ENCODE results near the gene SLC25A11. TPM values are rescaled to one million over a fixed set of nuclear protein-coding genes. Genes with fewer than 3 reads are reported as not detected.

The SLC25A11 gene
- total RNA-seq, 1 experiment from 2014 or later = 75.1 TPM

DNA sequence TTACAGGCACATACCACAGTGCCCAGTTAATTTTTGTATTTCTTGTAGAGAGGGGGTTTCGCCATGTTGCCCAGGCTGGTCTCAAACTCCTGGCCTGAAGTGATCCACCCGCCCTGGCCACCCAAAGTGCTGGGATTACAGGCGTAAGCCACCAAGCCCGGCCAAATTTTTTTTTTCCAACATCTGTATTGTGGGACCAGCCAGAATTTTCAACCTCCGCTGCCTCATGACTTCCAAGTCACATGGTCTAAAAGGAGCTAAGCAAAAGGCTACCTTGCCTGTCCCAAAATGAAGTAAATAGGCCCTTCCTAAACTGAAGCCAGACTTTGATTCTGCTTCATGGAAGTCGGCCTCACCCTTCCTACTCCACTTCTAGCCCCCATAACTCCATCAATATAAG lies 32.0 kb upstream of the SLC25A11 start (continued):
- TF ChIP-seq, protein P1, sequence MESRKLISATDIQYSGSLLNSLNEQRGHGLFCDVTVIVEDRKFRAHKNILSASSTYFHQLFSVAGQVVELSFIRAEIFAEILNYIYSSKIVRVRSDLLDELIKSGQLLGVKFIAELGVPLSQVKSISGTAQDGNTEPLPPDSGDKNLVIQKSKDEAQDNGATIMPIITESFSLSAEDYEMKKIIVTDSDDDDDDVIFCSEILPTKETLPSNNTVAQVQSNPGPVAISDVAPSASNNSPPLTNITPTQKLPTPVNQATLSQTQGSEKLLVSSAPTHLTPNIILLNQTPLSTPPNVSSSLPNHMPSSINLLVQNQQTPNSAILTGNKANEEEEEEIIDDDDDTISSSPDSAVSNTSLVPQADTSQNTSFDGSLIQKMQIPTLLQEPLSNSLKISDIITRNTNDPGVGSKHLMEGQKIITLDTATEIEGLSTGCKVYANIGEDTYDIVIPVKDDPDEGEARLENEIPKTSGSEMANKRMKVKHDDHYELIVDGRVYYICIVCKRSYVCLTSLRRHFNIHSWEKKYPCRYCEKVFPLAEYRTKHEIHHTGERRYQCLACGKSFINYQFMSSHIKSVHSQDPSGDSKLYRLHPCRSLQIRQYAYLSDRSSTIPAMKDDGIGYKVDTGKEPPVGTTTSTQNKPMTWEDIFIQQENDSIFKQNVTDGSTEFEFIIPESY (IDR thresholded peaks at IDR 0.05; ENCODE audit: extremely low read depth, insufficient replicate concordance, low read length) = no peak
- TF ChIP-seq TCF7L2 (IDR thresholded peaks at IDR 0.05; ENCODE audit: borderline replicate concordance, extremely low read depth, insufficient read depth, insufficient read length) (no peak), RAD21 (IDR thresholded peaks at IDR 0.05; ENCODE audit: low read depth) (no peak), JUND (IDR thresholded peaks at IDR 0.05) (no peak), POLR2AphosphoS5 (IDR thresholded peaks at IDR 0.05; ENCODE audit: low read depth, low read length) (no peak), YY1 (IDR thresholded peaks at IDR 0.05; ENCODE audit: extremely low read depth, insufficient replicate concordance, low read depth, low read length) (no peak), CBX3 (IDR thresholded peaks at IDR 0.05; ENCODE audit: low read depth) (no peak), FOSL1 (IDR thresholded peaks at IDR 0.05; ENCODE audit: low read depth) (no peak)

DNA sequence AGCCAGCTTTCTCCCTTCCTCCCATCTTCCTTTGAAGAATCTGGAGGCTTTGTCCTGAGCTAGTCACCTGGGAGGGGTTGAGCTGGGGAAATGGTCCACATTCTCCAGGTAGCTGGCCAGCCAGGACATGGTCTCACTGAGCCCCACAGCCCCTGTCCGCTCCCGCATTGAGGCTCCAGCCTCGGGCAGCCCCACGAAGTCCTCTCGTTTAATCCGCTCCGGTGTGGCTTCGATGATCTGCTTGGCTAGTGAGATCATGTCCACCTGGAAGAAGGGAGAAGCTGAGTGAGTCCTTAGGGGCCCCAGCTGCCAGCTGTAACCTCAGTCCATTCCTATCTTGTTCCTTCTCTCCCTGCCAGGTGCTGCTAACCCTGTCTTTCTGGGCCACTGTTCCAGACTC lies 30.4 kb upstream of the SLC25A11 start:
- H3K4me2 ChIP-seq (ENCODE audit: low read length) = no peak overlapping the region
- no TSS peak for BruUV-seq (replicated peaks)
- TF ChIP-seq JUND (IDR thresholded peaks at IDR 0.05) (no peak), CEBPB (IDR thresholded peaks at IDR 0.05; ENCODE audit: low read depth) (no peak), TCF7L2 (IDR thresholded peaks at IDR 0.05; ENCODE audit: borderline replicate concordance, extremely low read depth, insufficient read depth, insufficient read length) (no peak), SIN3A (IDR thresholded peaks at IDR 0.05; ENCODE audit: low read depth) (no peak), EZH2phosphoT487 (IDR thresholded peaks at IDR 0.05; ENCODE audit: borderline replicate concordance) (no peak), CBX3 (IDR thresholded peaks at IDR 0.05; ENCODE audit: low read depth) (no peak), RAD21 (IDR thresholded peaks at IDR 0.05; ENCODE audit: low read depth) (no peak), POLR2AphosphoS5 (IDR thresholded peaks at IDR 0.05; ENCODE audit: low read depth, low read length) (no peak), EGR1 (IDR thresholded peaks at IDR 0.05; ENCODE audit: low read depth) (no peak), YY1 (IDR thresholded peaks at IDR 0.05; ENCODE audit: extremely low read depth, insufficient replicate concordance, low read depth, low read length) (no peak), ELF1 (IDR thresholded peaks at IDR 0.05; ENCODE audit: borderline replicate concordance, low read depth) (no peak)
- TF ChIP-seq, protein P2, sequence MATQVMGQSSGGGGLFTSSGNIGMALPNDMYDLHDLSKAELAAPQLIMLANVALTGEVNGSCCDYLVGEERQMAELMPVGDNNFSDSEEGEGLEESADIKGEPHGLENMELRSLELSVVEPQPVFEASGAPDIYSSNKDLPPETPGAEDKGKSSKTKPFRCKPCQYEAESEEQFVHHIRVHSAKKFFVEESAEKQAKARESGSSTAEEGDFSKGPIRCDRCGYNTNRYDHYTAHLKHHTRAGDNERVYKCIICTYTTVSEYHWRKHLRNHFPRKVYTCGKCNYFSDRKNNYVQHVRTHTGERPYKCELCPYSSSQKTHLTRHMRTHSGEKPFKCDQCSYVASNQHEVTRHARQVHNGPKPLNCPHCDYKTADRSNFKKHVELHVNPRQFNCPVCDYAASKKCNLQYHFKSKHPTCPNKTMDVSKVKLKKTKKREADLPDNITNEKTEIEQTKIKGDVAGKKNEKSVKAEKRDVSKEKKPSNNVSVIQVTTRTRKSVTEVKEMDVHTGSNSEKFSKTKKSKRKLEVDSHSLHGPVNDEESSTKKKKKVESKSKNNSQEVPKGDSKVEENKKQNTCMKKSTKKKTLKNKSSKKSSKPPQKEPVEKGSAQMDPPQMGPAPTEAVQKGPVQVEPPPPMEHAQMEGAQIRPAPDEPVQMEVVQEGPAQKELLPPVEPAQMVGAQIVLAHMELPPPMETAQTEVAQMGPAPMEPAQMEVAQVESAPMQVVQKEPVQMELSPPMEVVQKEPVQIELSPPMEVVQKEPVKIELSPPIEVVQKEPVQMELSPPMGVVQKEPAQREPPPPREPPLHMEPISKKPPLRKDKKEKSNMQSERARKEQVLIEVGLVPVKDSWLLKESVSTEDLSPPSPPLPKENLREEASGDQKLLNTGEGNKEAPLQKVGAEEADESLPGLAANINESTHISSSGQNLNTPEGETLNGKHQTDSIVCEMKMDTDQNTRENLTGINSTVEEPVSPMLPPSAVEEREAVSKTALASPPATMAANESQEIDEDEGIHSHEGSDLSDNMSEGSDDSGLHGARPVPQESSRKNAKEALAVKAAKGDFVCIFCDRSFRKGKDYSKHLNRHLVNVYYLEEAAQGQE (IDR thresholded peaks at IDR 0.05; ENCODE audit: low read depth) = no peak
- TF ChIP-seq, protein P3, sequence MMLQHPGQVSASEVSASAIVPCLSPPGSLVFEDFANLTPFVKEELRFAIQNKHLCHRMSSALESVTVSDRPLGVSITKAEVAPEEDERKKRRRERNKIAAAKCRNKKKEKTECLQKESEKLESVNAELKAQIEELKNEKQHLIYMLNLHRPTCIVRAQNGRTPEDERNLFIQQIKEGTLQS (IDR thresholded peaks at IDR 0.05) = no peak
- TF ChIP-seq, protein P4, sequence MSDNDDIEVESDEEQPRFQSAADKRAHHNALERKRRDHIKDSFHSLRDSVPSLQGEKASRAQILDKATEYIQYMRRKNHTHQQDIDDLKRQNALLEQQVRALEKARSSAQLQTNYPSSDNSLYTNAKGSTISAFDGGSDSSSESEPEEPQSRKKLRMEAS (IDR thresholded peaks at IDR 0.05) = no peak
- TF ChIP-seq, protein P1 (IDR thresholded peaks at IDR 0.05; ENCODE audit: extremely low read depth, insufficient replicate concordance, low read length) = no peak

More for the DNA sequence above, 30.4 kb upstream of the SLC25A11 start:
- Histone ChIP-seq H3K27ac (ENCODE audit: low read depth, low read length) (no peak overlapping the region), H2AFZ (ENCODE audit: low read depth, low read length, poor library complexity, severe bottlenecking) (no peak overlapping the region), H3K4me1 (ENCODE audit: control insufficient read depth in 1 of 2, insufficient read depth in 2 of 2, low read length in 2 of 2) (peaks cover 19 to 33% of the 10 kb centered on the region in 2 experiments), H3K9ac (ENCODE audit: low read length) (no peak overlapping the region), H3K9me3 (ENCODE audit: control insufficient read depth in 1 of 2, insufficient read depth in 1 of 2, low read depth in 1 of 2, low read length in 2 of 2) (no peaks in the 10 kb centered on the region), H3K4me3 (replicated peaks in 1 of 2; ENCODE audit: low read depth in 1 of 2, low read length in 2 of 2) (no peak overlapping the region), H3K27me3 (ENCODE audit: insufficient read depth, low read length) (no peaks in the 10 kb centered on the region), H3K9me2 (ENCODE audit: insufficient read depth) (no peaks in the 10 kb centered on the region), H3K79me2 (ENCODE audit: insufficient read depth, low read length) (peaks cover 11% of the 10 kb centered on the region; the same call in 1 of the 2 replicates), H3K36me3 (ENCODE audit: control insufficient read depth in 1 of 2, insufficient read depth in 2 of 2, low read length in 2 of 2) (peaks cover 4 to 16% of the 10 kb centered on the region in 2 experiments; a peak in 3 of 4 replicates), H4K20me1 (ENCODE audit: insufficient read depth) (no peaks in the 10 kb centered on the region)
- ChIA-PET POLR2A (interaction anchor here (0.8 to 1.8 kb wide), 3 partner anchors 17 to 103 kb away, joined by 4 to 7 read pairs (median 7); partner anchors contain the start of genes CAMTA2, RNF167 and SLC25A11), RAD21 (ENCODE audit: low non-redundant PET in 1 of 2, low total read pairs in 2 of 2, uncharacterized antibody in 2 of 2, unreplicated experiment in 2 of 2) (no interaction called here), CTCF (interaction anchor here (1.0 kb wide), 1 partner anchor 30 kb away, joined by 3 read pairs; the partner anchor contains the start of genes RNF167 and SLC25A11)
- DNase-seq (ENCODE audit: low read depth, low spot score) (no peak), ATAC-seq (no peak)
- intact Hi-C loops (cut with micrococcal nuclease) = no loop called here
